Hepatocyte (in vitro differentiated cells): ENCODE measurements around the gene ZNF445.

Source experiments
- CTCF ChIP-seq: fragments of 200-600 bp; sonication (generic); IDR thresholded peaks from 2 replicates; pipeline ENCODE4 v1.5.1; 2016; ENCODE audit warnings: antibody characterized with exemption, mild to moderate bottlenecking; ENCODE audit not compliant: poor library complexity
- EZH2 ChIP-seq: fragments of 200-600 bp; sonication (generic); IDR thresholded peaks from 2 replicates; pipeline ENCODE4 v1.6.1; 2016; ENCODE audit warnings: antibody characterized with exemption, mild to moderate bottlenecking, borderline replicate concordance

GRCh38 chr3:44416031-44417030, 61.1 kb downstream of the ZNF445 start:
- TF ChIP-seq CTCF (no peak), EZH2 (no peak)
